LNCAP (cell line): ENCODE measurements around the gene PLEKHA1.

ENCODE experiments used
- TF ChIP-seq, protein P1 (sequence below): fragments of 450-650 bp; IDR thresholded peaks from 2 replicates; pipeline ENCODE4 v1.5.1; 2017; ENCODE audit warnings: mild to moderate bottlenecking

PLEKHA1 gene

DNA sequence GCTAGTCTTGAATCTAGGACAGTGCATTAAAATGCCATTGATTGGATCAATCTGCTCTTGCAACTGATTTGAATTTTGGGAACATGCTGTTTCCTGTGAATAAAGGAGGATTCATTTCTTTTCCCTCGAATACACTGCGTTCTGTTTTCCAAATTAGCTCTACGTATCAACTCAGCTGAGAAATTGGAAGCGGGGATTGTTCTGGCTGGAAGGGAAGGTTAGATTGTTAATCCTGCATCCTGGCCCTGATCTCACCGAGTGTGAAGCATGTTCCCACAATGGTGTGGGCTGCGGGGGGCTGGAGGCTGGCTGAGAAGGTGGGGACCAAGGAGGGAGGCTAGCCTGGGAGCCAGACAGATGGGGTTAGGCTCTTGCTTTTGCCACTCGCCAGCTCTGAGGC, 104.5 kb downstream of the PLEKHA1 start:
- TF ChIP-seq, protein P1, sequence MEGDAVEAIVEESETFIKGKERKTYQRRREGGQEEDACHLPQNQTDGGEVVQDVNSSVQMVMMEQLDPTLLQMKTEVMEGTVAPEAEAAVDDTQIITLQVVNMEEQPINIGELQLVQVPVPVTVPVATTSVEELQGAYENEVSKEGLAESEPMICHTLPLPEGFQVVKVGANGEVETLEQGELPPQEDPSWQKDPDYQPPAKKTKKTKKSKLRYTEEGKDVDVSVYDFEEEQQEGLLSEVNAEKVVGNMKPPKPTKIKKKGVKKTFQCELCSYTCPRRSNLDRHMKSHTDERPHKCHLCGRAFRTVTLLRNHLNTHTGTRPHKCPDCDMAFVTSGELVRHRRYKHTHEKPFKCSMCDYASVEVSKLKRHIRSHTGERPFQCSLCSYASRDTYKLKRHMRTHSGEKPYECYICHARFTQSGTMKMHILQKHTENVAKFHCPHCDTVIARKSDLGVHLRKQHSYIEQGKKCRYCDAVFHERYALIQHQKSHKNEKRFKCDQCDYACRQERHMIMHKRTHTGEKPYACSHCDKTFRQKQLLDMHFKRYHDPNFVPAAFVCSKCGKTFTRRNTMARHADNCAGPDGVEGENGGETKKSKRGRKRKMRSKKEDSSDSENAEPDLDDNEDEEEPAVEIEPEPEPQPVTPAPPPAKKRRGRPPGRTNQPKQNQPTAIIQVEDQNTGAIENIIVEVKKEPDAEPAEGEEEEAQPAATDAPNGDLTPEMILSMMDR = no peak

- TF ChIP-seq, protein P1 = no peak
Observed at GRCh38 chr10:122480146-122480833, 105.8 kb downstream of the PLEKHA1 start.

DNA sequence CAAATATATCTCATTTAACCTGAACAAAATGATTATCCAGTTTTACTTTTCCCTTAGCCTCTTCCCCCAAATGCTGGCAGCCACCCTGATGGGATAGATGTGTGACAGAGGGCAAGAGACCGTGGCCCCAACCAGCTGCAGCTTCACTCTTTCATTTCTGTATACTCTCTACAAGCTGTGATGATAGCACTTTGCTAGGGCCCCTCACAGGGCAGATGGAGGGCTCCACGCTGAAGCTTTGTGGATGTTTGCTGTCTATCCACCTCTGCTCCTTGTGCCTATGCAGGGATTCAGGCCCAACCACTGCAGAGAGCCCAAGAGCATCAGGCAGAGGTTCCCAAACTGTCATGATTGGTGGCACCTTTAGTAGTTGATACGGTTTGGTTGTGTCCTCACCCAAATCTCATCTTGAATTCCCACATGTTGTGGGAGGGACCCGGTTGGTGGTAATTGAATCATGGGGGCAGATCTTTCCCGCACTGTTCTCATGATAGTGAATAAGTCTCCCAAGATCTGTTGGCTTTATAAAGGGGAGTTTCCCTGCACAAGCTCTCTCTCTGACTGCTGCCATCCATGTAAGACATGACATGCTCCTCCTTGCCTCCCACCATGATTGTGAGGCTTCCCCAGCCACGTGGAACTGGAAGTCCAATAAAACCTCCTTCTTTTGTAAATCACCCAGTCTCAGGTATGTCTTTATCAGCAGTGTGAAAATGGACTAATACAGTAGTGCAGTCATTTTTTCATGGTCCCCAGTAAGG, 107.0 kb downstream of the PLEKHA1 start:
- TF ChIP-seq, protein P1 = no peak
